Esophagus squamous epithelium (tissue), 5 donors: ENCODE measurements around the gene ITGB3. TPM values are rescaled to one million over a fixed set of nuclear protein-coding genes. Genes with fewer than 3 reads are reported as not detected.

Source experiments
- DNase-seq: peaks from one replicate; lab custom pipeline; 2025; lab: John Stamatoyannopoulos, UW
- H3K27ac ChIP-seq, 4 donors: fragments of 200-600 bp; sonication (generic); one replicate each; pipeline ENCODE4 v1.5.1; 2016 to 2019; ENCODE audit warnings: mild to moderate bottlenecking in 1 of 4
- H3K27me3 ChIP-seq, 4 donors: fragments of 200-600 bp; sonication (generic); 1 replicate in 3 of 4; 2 replicates in 1 of 4; pipeline versions ENCODE4 v1.5.1 to v1.6.0; 2017 to 2021; ENCODE audit warnings: antibody characterized with exemption in 1 of 4
- H3K36me3 ChIP-seq, 3 donors: fragments of 200-600 bp; sonication (generic); one replicate each; pipeline ENCODE4 v1.5.1; 2016 to 2019
- H3K4me1 ChIP-seq, 3 donors: fragments of 200-600 bp; sonication (generic); one replicate each; pipeline ENCODE4 v1.5.1; 2017 to 2019
- H3K4me3 ChIP-seq, 4 donors: fragments of 200-600 bp; sonication (generic); 1 replicate in 3 of 4; 2 replicates in 1 of 4; pipeline ENCODE4 v1.5.1; 2016 to 2019; ENCODE audit warnings: mild to moderate bottlenecking in 2 of 4, moderate library complexity in 1 of 4
- H3K9me3 ChIP-seq, 3 donors: fragments of 200-600 bp; sonication (generic); one replicate each; pipeline ENCODE4 v1.5.1; 2016 to 2019
- CTCF ChIP-seq, 6 experiments: fragments of 450-650 bp in 4 of 6; fragments of 200-600 bp in 2 of 6; sonication (generic) in 2 of 6; IDR thresholded peaks; one replicate each; pipeline ENCODE4 v1.5.1; 2016 to 2019; ENCODE audit warnings: antibody characterized with exemption in 6 of 6, mild to moderate bottlenecking in 4 of 6, moderate library complexity in 4 of 6
- POLR2A ChIP-seq, 4 donors: fragments of 450-650 bp; IDR thresholded peaks; one replicate each; pipeline ENCODE4 v1.6.1; 2017; ENCODE audit warnings: antibody characterized with exemption in 4 of 4, mild to moderate bottlenecking in 4 of 4, moderate library complexity in 3 of 4
- WGBS, 2 donors: methylation state at CpG; one replicate each; pipeline ENCODE4 v1.1.5; 2018; 5-methylcytosine and 5-hydroxymethylcytosine counted together
- intact Hi-C: fragments of 100-400 bp; cut with DNase I; formaldehyde crosslinking; loops from one replicate; pipeline ENCODE4 v1.15.0; 2022
- total RNA-seq, 4 donors: library from RNA; depleted of rRNA; stranded (reverse); fragments of >200 nt; gene quantifications; one replicate each; pipeline ENCODE4 v1.1.0, GENCODE V29; 2016
- donor health status: DM: yes; HTN: yes; CAD: no.

ITGB3 gene
- total RNA-seq, 4 donors from 2014 or later: 0.23 to 7.2 (median 2.8) TPM

GRCh38 chr17:47225911-47226688 lies 27.5 kb upstream of the ITGB3 start:
- peak overlapping the region; percentile 34 to 90 (median 76) for H3K27ac ChIP-seq
- no peaks in the 10 kb centered on the region for H3K27me3 ChIP-seq
- no peaks in the 10 kb centered on the region for H3K36me3 ChIP-seq
- TF ChIP-seq CTCF (IDR thresholded peaks at IDR 0.05) (no peak), POLR2A (IDR thresholded peaks at IDR 0.05) (no peak)
- 92 to 97% methylated on average over 2 of the region's 2 CpGs for WGBS, 2 donors
- H3K4me3 ChIP-seq: no peak overlapping the region
- no peak for DNase-seq
- peaks cover 0 to 52% (median 34%) of the 10 kb centered on the region in 3 donors for H3K4me1 ChIP-seq
- H3K9me3 ChIP-seq: no peaks in the 10 kb centered on the region
- intact Hi-C loops: loop anchor here (5.0 kb wide), 1 partner anchor 91 kb away; no protein-coding TSS in a partner anchor

- intact Hi-C loops: loop anchor here (5.0 kb wide), 1 partner anchor 89 kb away; no protein-coding TSS in a partner anchor
- TF ChIP-seq CTCF (IDR thresholded peaks at IDR 0.05): no peak
- TF ChIP-seq POLR2A (IDR thresholded peaks at IDR 0.05): no peak
- H3K36me3 ChIP-seq: no peaks in the 10 kb centered on the region
- WGBS, 2 donors: 66 to 75% methylated on average over 2 of the region's 2 CpGs
- peaks cover 0 to 49% (median 34%) of the 10 kb centered on the region in 3 donors for H3K4me1 ChIP-seq
- H3K27me3 ChIP-seq: no peaks in the 10 kb centered on the region
- no peaks in the 10 kb centered on the region for H3K9me3 ChIP-seq
- no peak overlapping the region for H3K4me3 ChIP-seq
- no peak overlapping the region for H3K27ac ChIP-seq
- DNase-seq: no peak
Observed at GRCh38 chr17:47227862-47228261, 25.8 kb upstream of the ITGB3 start.

- Histone ChIP-seq H3K4me1 (peaks cover 0 to 36% (median 26%) of the 10 kb centered on the region in 3 donors), H3K27me3 (no peaks in the 10 kb centered on the region), H3K27ac (peak overlapping the region in 3 of 4 donors; percentile 27 to 59 (median 44)), H3K4me3 (peak overlapping the region in 3 of 4 donors; percentile 23 to 31 (median 30)), H3K9me3 (no peaks in the 10 kb centered on the region), H3K36me3 (no peaks in the 10 kb centered on the region)
- TF ChIP-seq POLR2A (IDR thresholded peaks at IDR 0.05): no peak
- peak; percentile 90 to 97 (median 96) for TF ChIP-seq CTCF (IDR thresholded peaks at IDR 0.05)
- intact Hi-C loops: loop anchor here (5.0 kb wide), 1 partner anchor 88 kb away; no protein-coding TSS in a partner anchor
- 8 to 11% methylated on average over 22 of the region's 22 CpGs for WGBS, 2 donors
- DNase-seq: no peak
Observed at GRCh38 chr17:47229535-47230443, 23.8 kb upstream of the ITGB3 start.

- H3K27me3 ChIP-seq: no peaks in the 10 kb centered on the region
- no peaks in the 10 kb centered on the region for H3K9me3 ChIP-seq
- H3K27ac ChIP-seq: no peak overlapping the region
- DNase-seq: no peak
- intact Hi-C loops: no loop called here
- TF ChIP-seq POLR2A (IDR thresholded peaks at IDR 0.05): no peak
- TF ChIP-seq CTCF (IDR thresholded peaks at IDR 0.05): no peak
- H3K4me3 ChIP-seq: peak overlapping the region in 1 of 4 donors; percentile 2
- no peaks in the 10 kb centered on the region for H3K36me3 ChIP-seq
- H3K4me1 ChIP-seq: peaks cover 0 to 25% (median 15%) of the 10 kb centered on the region in 3 donors
- 67 to 84% methylated on average over 10 of the region's 10 CpGs for WGBS, 2 donors
Observed at GRCh38 chr17:47230864-47231263, 22.8 kb upstream of the ITGB3 start.
